GM12892 (cell line): ENCODE measurements around the gene VAPA.

Experiments used
- POLR2A ChIP-seq: IDR thresholded peaks from 2 replicates; pipeline ENCODE4 v1.6.1; 2011; ENCODE audit warnings: low read depth, low read length, control low read depth
- POLR2AphosphoS5 ChIP-seq: IDR thresholded peaks from 2 replicates; pipeline ENCODE4 v1.6.1; 2011; ENCODE audit warnings: low read depth, low read length, control low read depth
- TAF1 ChIP-seq: IDR thresholded peaks from 2 replicates; pipeline ENCODE4 v1.6.1; 2011; ENCODE audit warnings: low read depth, mild to moderate bottlenecking, control low read depth, low read length, borderline replicate concordance

GRCh38 chr18:9910071-9910470, 3.7 kb upstream of the VAPA start:
- TF ChIP-seq POLR2A (no peak), POLR2AphosphoS5 (no peak), TAF1 (no peak)
